Kidney capillary endothelial cell (primary cell): Measurements from ENCODE around the gene MBD4.

Source experiments
- DNase-seq: peaks from one replicate; pipeline ENCODE4 v3.0.0-alpha.2; 2018; ENCODE audit warnings: low spot score

The MBD4 gene

GRCh38 chr3:129382366-129382765 is 57.4 kb downstream of the MBD4 start:
- no peak for DNase-seq
